Caco-2 (cell line): ENCODE data around the gene P2RX3. TPM values are rescaled to one million over a fixed set of nuclear protein-coding genes. Genes with fewer than 3 reads are reported as not detected.

Experiments
- BruUV-seq: library from RNA; stranded (reverse); fragments of 400-500 nt; replicated peaks from 2 replicates; lab custom pipeline; 2021; lab: Mats Ljungman, UMichigan
- CTCF ChIA-PET: fragments of 300-600 bp; sonication (Branson Sonifier 250); formaldehyde crosslinking; loops from one replicate; lab custom pipeline; 2022; ENCODE audit warnings: antibody characterized with exemption; lab: Charles Lee
- POLR2A ChIA-PET: fragments of 300-600 bp; sonication (Branson Sonifier 250); formaldehyde crosslinking; loops from one replicate; lab custom pipeline; 2022; ENCODE audit warnings: antibody characterized with exemption; lab: Charles Lee
- DNase-seq, 2 experiments: peaks; one replicate each; pipeline versions ENCODE4 v3.0.0 to v3.0.0-alpha.2; 2020 to 2022
- H3K27me3 ChIP-seq: replicated peaks from 2 replicates; pipeline ENCODE4 v1.6.0; 2011; ENCODE audit warnings: low read length; ENCODE audit not compliant: control insufficient read depth, insufficient read depth
- H3K36me3 ChIP-seq: 2 replicates; pipeline ENCODE4 v1.5.1; 2011; ENCODE audit warnings: low read length; ENCODE audit not compliant: control insufficient read depth, insufficient read depth
- H3K4me1 ChIP-seq: fragments of 250-450 bp; sonication (Bioruptor Pico); 2 replicates; pipeline ENCODE4 v1.5.1; 2020; ENCODE audit warnings: mild to moderate bottlenecking
- H3K4me3 ChIP-seq: 2 replicates; pipeline ENCODE4 v1.5.1; 2011; ENCODE audit warnings: low read depth, mild to moderate bottlenecking, control low read depth, low read length
- H3K9me3 ChIP-seq: fragments of 250-450 bp; sonication (Bioruptor Pico); 2 replicates; pipeline ENCODE4 v1.5.1; 2020; ENCODE audit warnings: mild to moderate bottlenecking, moderate library complexity
- H3K27ac Mint-ChIP-seq: one replicate; pipeline ENCODE4 v1.8.0; 2022; ENCODE audit warnings: mixed read lengths; ENCODE audit not compliant: unreplicated experiment
- H3K27me3 Mint-ChIP-seq: one replicate; pipeline ENCODE4 v1.8.0; 2022; ENCODE audit warnings: mixed read lengths; ENCODE audit not compliant: insufficient read depth, unreplicated experiment
- H3K36me3 Mint-ChIP-seq: one replicate; pipeline ENCODE4 v1.8.0; 2022; ENCODE audit warnings: mild to moderate bottlenecking, mixed read lengths; ENCODE audit not compliant: insufficient read depth, unreplicated experiment
- H3K4me1 Mint-ChIP-seq: one replicate; pipeline ENCODE4 v1.8.0; 2022; ENCODE audit warnings: low read depth, mixed read lengths; ENCODE audit not compliant: unreplicated experiment
- H3K4me3 Mint-ChIP-seq: one replicate; pipeline ENCODE4 v1.8.0; 2022; ENCODE audit warnings: mild to moderate bottlenecking, moderate library complexity, mixed read lengths; ENCODE audit not compliant: unreplicated experiment
- H3K9me3 Mint-ChIP-seq: one replicate; pipeline ENCODE4 v1.8.0; 2022; ENCODE audit warnings: mixed read lengths; ENCODE audit not compliant: unreplicated experiment
- intact Hi-C: fragments of 100-400 bp; cut with micrococcal nuclease; formaldehyde crosslinking; loops from one replicate; pipeline ENCODE4 v1.10.0; 2022; ENCODE audit not compliant: unreplicated experiment
- total RNA-seq: library from RNA; stranded (reverse); gene quantifications from 2 replicates; pipeline ENCODE4 v1.2.3, GENCODE V29; 2022
- TF ChIP-seq, protein P1 (sequence below), 2 experiments: fragments of 200-600 bp in 1 of 2; IDR thresholded peaks; 1 replicate in 1 of 2; 2 replicates in 1 of 2; pipeline versions ENCODE4 v1.5.1 to v1.8.0; 2011 to 2022; ENCODE audit warnings: antibody characterized with exemption in 1 of 2, control low read depth in 1 of 2, inconsistent platforms in 1 of 2, low read depth in 1 of 2, low read length in 1 of 2, mild to moderate bottlenecking in 1 of 2, moderate library complexity in 1 of 2; ENCODE audit not compliant: insufficient read depth in 1 of 2, severe bottlenecking in 1 of 2, unreplicated experiment in 1 of 2

P2RX3 gene
- total RNA-seq, 1 experiment from 2014 or later = not detected

DNA sequence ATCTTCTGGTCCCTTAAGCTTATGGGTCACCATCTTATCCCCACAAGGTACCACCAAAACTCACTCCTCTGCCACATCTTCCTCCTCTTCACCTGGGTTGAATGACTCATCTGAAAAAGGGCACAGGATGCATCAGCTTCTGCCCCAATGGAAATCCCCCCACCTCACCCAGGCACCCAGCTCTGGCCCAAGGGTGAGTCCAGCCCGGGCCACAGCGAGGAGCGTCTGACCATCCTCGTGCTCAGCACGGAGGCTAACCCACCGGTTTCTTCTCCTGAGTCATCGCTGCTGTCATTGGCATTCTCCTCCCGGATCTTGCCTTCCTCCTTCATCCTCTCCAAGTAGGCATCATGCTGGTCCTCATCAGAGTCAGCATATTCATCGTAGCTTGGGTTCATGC, 8.1 kb upstream of the P2RX3 start:
- no peak for DNase-seq
- Mint-ChIP-seq H3K27ac (no peak overlapping the region), H3K4me3 (no peak overlapping the region), H3K4me1 (peaks cover 35% of the 10 kb centered on the region), H3K36me3 (peaks cover 97% of the 10 kb centered on the region), H3K9me3 (no peaks in the 10 kb centered on the region), H3K27me3 (no peaks in the 10 kb centered on the region)
- Histone ChIP-seq H3K27me3 (no peaks in the 10 kb centered on the region), H3K36me3 (peaks cover 8% of the 10 kb centered on the region), H3K4me3 (no peak overlapping the region), H3K9me3 (no peaks in the 10 kb centered on the region), H3K4me1 (peaks cover 26% of the 10 kb centered on the region)
- BruUV-seq = no TSS peak
- CTCF ChIA-PET = no interaction called here
- TF ChIP-seq, protein P1, sequence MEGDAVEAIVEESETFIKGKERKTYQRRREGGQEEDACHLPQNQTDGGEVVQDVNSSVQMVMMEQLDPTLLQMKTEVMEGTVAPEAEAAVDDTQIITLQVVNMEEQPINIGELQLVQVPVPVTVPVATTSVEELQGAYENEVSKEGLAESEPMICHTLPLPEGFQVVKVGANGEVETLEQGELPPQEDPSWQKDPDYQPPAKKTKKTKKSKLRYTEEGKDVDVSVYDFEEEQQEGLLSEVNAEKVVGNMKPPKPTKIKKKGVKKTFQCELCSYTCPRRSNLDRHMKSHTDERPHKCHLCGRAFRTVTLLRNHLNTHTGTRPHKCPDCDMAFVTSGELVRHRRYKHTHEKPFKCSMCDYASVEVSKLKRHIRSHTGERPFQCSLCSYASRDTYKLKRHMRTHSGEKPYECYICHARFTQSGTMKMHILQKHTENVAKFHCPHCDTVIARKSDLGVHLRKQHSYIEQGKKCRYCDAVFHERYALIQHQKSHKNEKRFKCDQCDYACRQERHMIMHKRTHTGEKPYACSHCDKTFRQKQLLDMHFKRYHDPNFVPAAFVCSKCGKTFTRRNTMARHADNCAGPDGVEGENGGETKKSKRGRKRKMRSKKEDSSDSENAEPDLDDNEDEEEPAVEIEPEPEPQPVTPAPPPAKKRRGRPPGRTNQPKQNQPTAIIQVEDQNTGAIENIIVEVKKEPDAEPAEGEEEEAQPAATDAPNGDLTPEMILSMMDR (IDR thresholded peaks at IDR 0.05; ENCODE audit: insufficient read depth in 1 of 2, low read depth in 1 of 2, low read length in 1 of 2, severe bottlenecking in 1 of 2, unreplicated experiment in 1 of 2) = no peak
- intact Hi-C loops = no loop called here
- POLR2A ChIA-PET = no interaction called here

DNA sequence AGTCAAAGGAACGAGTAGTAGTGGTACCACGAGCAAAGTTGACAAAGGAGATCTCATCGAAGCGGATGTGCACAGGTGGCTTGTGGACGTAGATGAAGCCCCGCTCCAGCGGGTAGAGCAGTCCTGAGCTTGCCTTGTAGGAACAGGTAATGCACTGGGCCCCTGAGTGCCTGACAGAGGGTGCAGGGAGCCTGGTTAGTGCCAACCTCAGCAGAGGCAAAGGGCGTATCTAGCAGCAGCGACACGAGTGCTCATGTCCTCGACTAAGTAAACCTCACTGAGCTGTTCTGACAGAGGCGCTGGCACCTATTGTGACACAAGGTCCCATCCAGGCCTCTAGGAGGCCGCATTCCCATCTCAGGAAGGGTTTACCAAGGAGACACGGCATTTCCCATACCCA, 6.4 kb upstream of the P2RX3 start:
- H3K36me3 ChIP-seq = peaks cover 8% of the 10 kb centered on the region
- Mint-ChIP-seq H3K9me3 (no peaks in the 10 kb centered on the region), H3K27me3 (no peaks in the 10 kb centered on the region), H3K36me3 (peaks cover 82% of the 10 kb centered on the region), H3K4me1 (peaks cover 29% of the 10 kb centered on the region), H3K4me3 (no peak overlapping the region), H3K27ac (no peak overlapping the region)
- no peak overlapping the region for H3K4me3 ChIP-seq
- BruUV-seq = no TSS peak
- H3K27me3 ChIP-seq = no peaks in the 10 kb centered on the region
- DNase-seq = no peak
- POLR2A ChIA-PET = no interaction called here
- intact Hi-C loops = no loop called here
- peaks cover 18% of the 10 kb centered on the region for H3K4me1 ChIP-seq
- TF ChIP-seq, protein P1 (IDR thresholded peaks at IDR 0.05; ENCODE audit: insufficient read depth in 1 of 2, low read depth in 1 of 2, low read length in 1 of 2, severe bottlenecking in 1 of 2, unreplicated experiment in 1 of 2) = no peak
- CTCF ChIA-PET = no interaction called here
- H3K9me3 ChIP-seq = no peaks in the 10 kb centered on the region

DNA sequence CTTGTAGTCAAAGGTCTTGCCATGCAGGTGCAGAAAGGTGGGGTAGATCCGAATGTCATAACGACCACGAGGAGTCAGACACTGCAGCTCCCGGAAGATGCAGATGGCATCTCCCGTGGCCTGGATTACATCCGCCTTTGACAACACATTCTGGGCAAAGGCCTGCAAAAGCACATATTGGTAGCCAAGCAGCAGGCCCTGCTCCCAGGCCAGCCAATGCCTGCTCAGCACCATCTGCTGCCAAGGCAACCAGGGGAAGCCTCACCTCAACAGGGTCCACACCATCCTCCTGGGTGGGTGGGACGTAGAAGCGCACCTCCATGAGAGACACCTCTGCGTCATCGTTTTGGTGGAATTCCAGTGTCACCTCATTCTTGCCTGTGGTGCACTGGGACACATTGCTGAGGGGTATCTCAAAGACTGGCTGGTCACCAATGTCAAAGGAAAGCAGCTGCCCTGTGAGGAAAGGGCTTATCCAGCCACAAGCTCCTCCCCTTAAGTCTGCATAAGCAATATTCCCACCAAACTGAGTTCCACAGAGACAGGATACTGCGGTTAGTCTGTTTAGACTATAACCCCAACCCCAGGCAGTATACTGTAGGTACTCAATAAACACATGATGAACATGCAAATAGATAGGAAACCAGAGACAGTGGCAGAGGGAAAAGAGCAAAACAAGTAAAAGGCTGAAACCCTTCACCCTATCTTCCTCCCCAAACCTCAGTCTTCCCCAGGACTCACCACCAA, 5.3 kb upstream of the P2RX3 start:
- no peak overlapping the region for H3K4me3 Mint-ChIP-seq
- intact Hi-C loops = no loop called here
- TSS peak; percentile 49 for BruUV-seq
- peaks cover 16% of the 10 kb centered on the region for H3K4me1 ChIP-seq
- H3K36me3 Mint-ChIP-seq = peaks cover 70% of the 10 kb centered on the region
- H3K4me1 Mint-ChIP-seq = peaks cover 19% of the 10 kb centered on the region
- no peak overlapping the region for H3K4me3 ChIP-seq
- peaks cover 7% of the 10 kb centered on the region for H3K36me3 ChIP-seq
- no peak overlapping the region for H3K27ac Mint-ChIP-seq
- H3K9me3 Mint-ChIP-seq = no peaks in the 10 kb centered on the region
- TF ChIP-seq, protein P1 (IDR thresholded peaks at IDR 0.05; ENCODE audit: insufficient read depth in 1 of 2, low read depth in 1 of 2, low read length in 1 of 2, severe bottlenecking in 1 of 2, unreplicated experiment in 1 of 2) = no peak
- no peaks in the 10 kb centered on the region for H3K27me3 ChIP-seq
- no peak for DNase-seq
- CTCF ChIA-PET = no interaction called here
- no peaks in the 10 kb centered on the region for H3K27me3 Mint-ChIP-seq
- POLR2A ChIA-PET = no interaction called here
- no peaks in the 10 kb centered on the region for H3K9me3 ChIP-seq
